NB4 (cell line): ENCODE results near the gene STAC3.

Source experiments
- TF ChIP-seq, protein P1 (sequence below): IDR thresholded peaks from one replicate; pipeline ENCODE4 v1.5.1; 2012; ENCODE audit warnings: low read depth, low read length
- TF ChIP-seq, protein P2 (sequence below): IDR thresholded peaks from 2 replicates; pipeline ENCODE4 v1.6.1; 2011; ENCODE audit warnings: low read depth, low read length

DNA sequence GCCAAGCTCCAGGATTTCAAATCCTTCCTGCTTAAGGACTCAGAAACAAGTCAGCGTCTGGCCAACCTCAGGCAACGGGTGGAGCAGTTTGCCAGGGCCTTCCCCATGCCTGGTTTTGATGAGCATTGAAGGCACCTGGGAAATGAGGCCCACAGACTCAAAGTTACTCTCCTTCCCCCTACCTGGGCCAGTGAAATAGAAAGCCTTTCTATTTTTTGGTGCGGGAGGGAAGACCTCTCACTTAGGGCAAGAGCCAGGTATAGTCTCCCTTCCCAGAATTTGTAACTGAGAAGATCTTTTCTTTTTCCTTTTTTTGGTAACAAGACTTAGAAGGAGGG lies 16.8 kb downstream of the STAC3 start:
- TF ChIP-seq, protein P1, sequence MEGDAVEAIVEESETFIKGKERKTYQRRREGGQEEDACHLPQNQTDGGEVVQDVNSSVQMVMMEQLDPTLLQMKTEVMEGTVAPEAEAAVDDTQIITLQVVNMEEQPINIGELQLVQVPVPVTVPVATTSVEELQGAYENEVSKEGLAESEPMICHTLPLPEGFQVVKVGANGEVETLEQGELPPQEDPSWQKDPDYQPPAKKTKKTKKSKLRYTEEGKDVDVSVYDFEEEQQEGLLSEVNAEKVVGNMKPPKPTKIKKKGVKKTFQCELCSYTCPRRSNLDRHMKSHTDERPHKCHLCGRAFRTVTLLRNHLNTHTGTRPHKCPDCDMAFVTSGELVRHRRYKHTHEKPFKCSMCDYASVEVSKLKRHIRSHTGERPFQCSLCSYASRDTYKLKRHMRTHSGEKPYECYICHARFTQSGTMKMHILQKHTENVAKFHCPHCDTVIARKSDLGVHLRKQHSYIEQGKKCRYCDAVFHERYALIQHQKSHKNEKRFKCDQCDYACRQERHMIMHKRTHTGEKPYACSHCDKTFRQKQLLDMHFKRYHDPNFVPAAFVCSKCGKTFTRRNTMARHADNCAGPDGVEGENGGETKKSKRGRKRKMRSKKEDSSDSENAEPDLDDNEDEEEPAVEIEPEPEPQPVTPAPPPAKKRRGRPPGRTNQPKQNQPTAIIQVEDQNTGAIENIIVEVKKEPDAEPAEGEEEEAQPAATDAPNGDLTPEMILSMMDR, result no peak
- TF ChIP-seq, protein P2, sequence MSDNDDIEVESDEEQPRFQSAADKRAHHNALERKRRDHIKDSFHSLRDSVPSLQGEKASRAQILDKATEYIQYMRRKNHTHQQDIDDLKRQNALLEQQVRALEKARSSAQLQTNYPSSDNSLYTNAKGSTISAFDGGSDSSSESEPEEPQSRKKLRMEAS, result no peak
